SKM-1 treated with dmso at 0.1 percent for 144 hours (cell line): Measurements from ENCODE around the gene TMEM185B.
"Not testable (repeated sequence)": the region's sequence is repeated elsewhere in the genome, so short reads cannot be mapped to it uniquely, and the experiment has no call there.

Source experiments
- DNase-seq: peaks from one replicate; lab custom pipeline; 2025; ENCODE audit not compliant: unreplicated experiment; lab: John Stamatoyannopoulos, UW

Gene TMEM185B

GRCh38 chr2:120223034-120223912 is at the start of gene TMEM185B:
TMEM185B (minus strand) TSS chr2:120223400; CDS start chr2:120222976, 424 bp downstream.
- peak; percentile 65 for DNase-seq

- DNase-seq, result no peak
Measured at GRCh38 chr2:120271711-120272379, 48.6 kb upstream of the TMEM185B start.

GRCh38 chr2:120269816-120270215 is 46.6 kb upstream of the TMEM185B start:
- no peak for DNase-seq

- DNase-seq, result no peak
Measured at GRCh38 chr2:120269076-120269744, 46.0 kb upstream of the TMEM185B start.

- no peak for DNase-seq
Measured at GRCh38 chr2:120267348-120267747, 44.1 kb upstream of the TMEM185B start.

GRCh38 chr2:120265006-120265405 is 41.8 kb upstream of the TMEM185B start:
- no peak for DNase-seq

- DNase-seq, result no peak
Measured at GRCh38 chr2:120262761-120263428, 39.7 kb upstream of the TMEM185B start.

- DNase-seq, result no peak
Measured at GRCh38 chr2:120262150-120262549, 39.0 kb upstream of the TMEM185B start.

GRCh38 chr2:120261387-120262006 is 38.3 kb upstream of the TMEM185B start:
- DNase-seq, result no peak

- no peak for DNase-seq
Measured at GRCh38 chr2:120260736-120261135, 37.5 kb upstream of the TMEM185B start.

GRCh38 chr2:120259939-120260338 is 36.7 kb upstream of the TMEM185B start:
- not testable (repeated sequence) for DNase-seq

- DNase-seq, result no peak
Measured at GRCh38 chr2:120258196-120258595, 35.0 kb upstream of the TMEM185B start.

GRCh38 chr2:120257522-120257921 is 34.3 kb upstream of the TMEM185B start:
- no peak for DNase-seq

- no peak for DNase-seq
Measured at GRCh38 chr2:120256651-120257000, 33.4 kb upstream of the TMEM185B start.

- no peak for DNase-seq
Measured at GRCh38 chr2:120255986-120256650, 32.9 kb upstream of the TMEM185B start.

GRCh38 chr2:120255071-120255470 is 31.9 kb upstream of the TMEM185B start:
- no peak for DNase-seq

GRCh38 chr2:120254178-120254577 is 31.0 kb upstream of the TMEM185B start:
- no peak for DNase-seq

- DNase-seq, result peak; percentile 87
Measured at GRCh38 chr2:120253021-120253882, 30.1 kb upstream of the TMEM185B start.
